GM12878 (cell line): ENCODE results near the gene SLC15A3. TPM values are rescaled to one million over a fixed set of nuclear protein-coding genes. Genes with fewer than 3 reads are reported as not detected.

Experiments used
- ATAC-seq: fragments of 200-7000 bp; cut with Tn5 transposase; 3 replicates; pipeline ENCODE4 v1.9.1; 2020; ENCODE audit warnings: mild to moderate bottlenecking, moderate library complexity
- BruUV-seq: library from RNA; stranded (reverse); fragments of 400-500 nt; replicated peaks from 2 replicates; lab custom pipeline; 2021; lab: Mats Ljungman, UMichigan
- CTCF ChIA-PET: fragments of 300-600 bp; sonication (Branson Sonifier 250); formaldehyde crosslinking; extraction: SDS; loops from one replicate; lab custom pipeline; 2021; ENCODE audit warnings: inconsistent platforms; lab: Yijun Ruan, JAX
- POLR2A ChIA-PET: fragments of 350-600 bp; formaldehyde crosslinking; extraction: SDS; loops from one replicate; lab custom pipeline; 2021; ENCODE audit warnings: inconsistent platforms; lab: Charles Lee
- RAD21 ChIA-PET: fragments of 300-600 bp; sonication (Branson Sonifier 250); formaldehyde crosslinking; loops from one replicate; lab custom pipeline; 2023; ENCODE audit warnings: antibody characterized with exemption; ENCODE audit not compliant: unreplicated experiment; lab: Charles Lee
- SMC1A ChIA-PET: fragments of 300-600 bp; sonication (Branson Sonifier 250); formaldehyde crosslinking; loops from one replicate; lab custom pipeline; 2023; ENCODE audit not compliant: unreplicated experiment, uncharacterized antibody; lab: Charles Lee
- DNase-seq: peaks from one replicate; pipeline ENCODE4 v3.0.0-alpha.2; 2011; ENCODE audit warnings: low read depth, low spot score
- FAIRE-seq: peaks from 3 replicates; lab custom pipeline; 2011; peaks lifted over from hg19 to GRCh38; lab: Jason Lieb, UNC
- H2AFZ ChIP-seq: 2 replicates; pipeline ENCODE4 v1.6.0; 2011; ENCODE audit warnings: low read depth, low read length, control low read depth; ENCODE audit not compliant: control insufficient read depth
- H3K27ac ChIP-seq: 2 replicates; pipeline ENCODE4 v1.5.1; 2011; ENCODE audit warnings: control low read depth; ENCODE audit not compliant: control insufficient read depth, insufficient read depth
- H3K27me3 ChIP-seq, 2 experiments: replicated peaks in 1 of 2; 2 replicates each; pipeline versions ENCODE4 v1.6.0 to v1.6.1; 2011; ENCODE audit warnings: low read length in 1 of 2; ENCODE audit not compliant: control insufficient read depth in 2 of 2, insufficient read depth in 2 of 2
- H3K36me3 ChIP-seq, 2 experiments: 2 replicates each; pipeline ENCODE4 v1.5.1; 2011; ENCODE audit warnings: low read length in 1 of 2; ENCODE audit not compliant: control insufficient read depth in 2 of 2, insufficient read depth in 2 of 2
- H3K4me1 ChIP-seq: 2 replicates; pipeline ENCODE4 v1.6.1; 2011; ENCODE audit warnings: mild to moderate bottlenecking, low read length, moderate library complexity, mixed read lengths; ENCODE audit not compliant: control insufficient read depth, insufficient read depth
- H3K4me2 ChIP-seq: 2 replicates; pipeline ENCODE4 v1.6.0; 2011; ENCODE audit warnings: control low read depth; ENCODE audit not compliant: control insufficient read depth, insufficient read depth
- H3K4me3 ChIP-seq: fragments of 200-600 bp; sonication (generic); 2 replicates; pipeline ENCODE4 v1.5.1; 2016
- H3K79me2 ChIP-seq: 2 replicates; pipeline ENCODE4 v1.6.0; 2011; ENCODE audit warnings: low read length; ENCODE audit not compliant: control insufficient read depth, insufficient read depth
- H3K9ac ChIP-seq: 2 replicates; pipeline ENCODE4 v1.8.0; 2011; ENCODE audit warnings: low read length, control low read depth, mixed read lengths; ENCODE audit not compliant: control insufficient read depth, insufficient read depth
- H3K9me3 ChIP-seq: replicated peaks from 3 replicates; pipeline ENCODE4 v1.5.1; 2011; ENCODE audit warnings: mild to moderate bottlenecking, low read length; ENCODE audit not compliant: control insufficient read depth, insufficient read depth
- H4K20me1 ChIP-seq: 2 replicates; pipeline ENCODE4 v1.6.0; 2011; ENCODE audit not compliant: control insufficient read depth, insufficient read depth
- CBX3 ChIP-seq: fragments of 200-600 bp; sonication (generic); IDR thresholded peaks from 2 replicates; pipeline ENCODE4 v1.6.1; 2016; ENCODE audit warnings: low read depth, borderline replicate concordance
- IRF3 ChIP-seq: fragments of 450-650 bp; IDR thresholded peaks from 2 replicates; pipeline ENCODE4 v1.6.1; 2014; ENCODE audit warnings: mild to moderate bottlenecking
- NR2C1 ChIP-seq: fragments of 450-650 bp; IDR thresholded peaks from 2 replicates; pipeline ENCODE4 v1.6.1; 2017; ENCODE audit warnings: antibody characterized with exemption, mild to moderate bottlenecking, moderate library complexity
- RFX5 ChIP-seq: IDR thresholded peaks from 2 replicates; pipeline ENCODE4 v1.6.1; 2011; ENCODE audit warnings: low read depth, low read length, improper control_type of control experiment
- ZBTB11 ChIP-seq: fragments of 450-650 bp; formaldehyde crosslinking; IDR thresholded peaks from 2 replicates; pipeline ENCODE4 v1.5.0; 2022; ENCODE audit warnings: mild to moderate bottlenecking, missing genetic modification characterization
- WGBS: methylation state at CpG from one replicate; pipeline ENCODE4 v1.1.6; 2016; ENCODE audit warnings: low lambda C conversion rate; ENCODE audit not compliant: insufficient replicate concordance, insufficient coverage; ENCODE audit errors: missing lambda C conversion rate; 5-methylcytosine and 5-hydroxymethylcytosine counted together
- in situ Hi-C: fragments of 300-500 bp; cut with MboI; formaldehyde crosslinking; loops from 9 replicates; pipeline ENCODE4 v1.14.3; 2018; ENCODE audit warnings: mixed read lengths
- intact Hi-C: fragments of 100-400 bp; cut with micrococcal nuclease; formaldehyde crosslinking; loops from one replicate; pipeline ENCODE4 v1.14.2; 2022; ENCODE audit not compliant: unreplicated experiment
- polyA plus RNA-seq, 11 experiments: library from polyadenylated mRNA; depleted of rRNA in 4 of 11; unstranded in 6 of 11; stranded (reverse) in 5 of 11; fragments of >200 nt; fragmentation: Nextera tagmentation in 4 of 11; fragmentation: Illumina TruSeq in 1 of 11; extraction: Ambion mirVana in 4 of 11; extraction: Trizol in 1 of 11; gene quantifications; 1 replicate in 1 of 11; 2 replicates in 10 of 11; pipeline versions ENCODE4 v1.2.1 to v1.2.3, GENCODE V29; 2011 to 2016; ENCODE audit warnings: inconsistent platforms in 2 of 11, missing spikeins in 2 of 11, low read depth in 1 of 11
- total RNA-seq, 4 experiments: library from RNA; depleted of rRNA in 3 of 4; stranded (reverse); fragments of >200 nt in 3 of 4; fragmentation: Illumina TruSeq in 1 of 4; extraction: Trizol in 1 of 4; gene quantifications; 2 replicates each; pipeline versions ENCODE4 v1.2.1 to v1.2.3, GENCODE V29; 2013 to 2021

Gene SLC15A3
- total and polyA plus RNA-seq, 10 of the 15 experiments (the other 5 are each of a cell fraction or from before 2014, with no cell fraction given): 17.7 to 102 (median 55.8) TPM

GRCh38 chr11:60939855-60940254 lies 12.1 kb downstream of the SLC15A3 start:
- WGBS: 63% methylated on average over 2 of the region's 2 CpGs

More at GRCh38 chr11:60939855-60940254, 12.1 kb downstream of the SLC15A3 start:
- no peaks in the 10 kb centered on the region; the same call in 1 of the 2 replicates for H4K20me1 ChIP-seq
- ChIA-PET POLR2A (interaction anchor here (0.6 to 1.4 kb wide), 2 partner anchors 10 to 174 kb away, joined by 6 to 9 read pairs; no protein-coding TSS in a partner anchor), RAD21 (interaction anchor here (1.1 to 1.7 kb wide), 2 partner anchors 9 to 14 kb away, joined by 3 to 5 read pairs; no protein-coding TSS in a partner anchor)
- in situ Hi-C loops (no loop called here), intact Hi-C loops (no loop called here)
- H3K36me3 ChIP-seq: peaks cover 25 to 34% of the 10 kb centered on the region in 2 experiments
- H3K27me3 ChIP-seq: no peaks in the 10 kb centered on the region
- no peaks in the 10 kb centered on the region for H3K9me3 ChIP-seq
- H3K4me3 ChIP-seq: no peak overlapping the region
- ATAC-seq: no peak
- no peak overlapping the region for H2AFZ ChIP-seq
- H3K4me1 ChIP-seq: peaks cover 14% of the 10 kb centered on the region
- no peak overlapping the region for H3K9ac ChIP-seq
- no peak overlapping the region for H3K4me2 ChIP-seq
- TF ChIP-seq IRF3: no peak
- no peak for TF ChIP-seq NR2C1
- no peak for TF ChIP-seq CBX3
- TF ChIP-seq RFX5: no peak
- no peak for TF ChIP-seq ZBTB11 (CRISPR knock-in tag)
- TF ChIP-seq, all 136 proteins: peak for 0
- FAIRE-seq (no peak), DNase-seq (no peak)
- H3K79me2 ChIP-seq: peaks cover 9% of the 10 kb centered on the region
- CTCF ChIA-PET: interaction anchor here (1.2 to 2.3 kb wide), 8 partner anchors 10 to 247 kb away, joined by 3 to 12 read pairs (median 5); no protein-coding TSS in a partner anchor
- SMC1A ChIA-PET: interaction anchor here (0.7 to 1.6 kb wide), 7 partner anchors 10 to 103 kb away, joined by 3 to 5 read pairs (median 3); no protein-coding TSS in a partner anchor
- no TSS peak for BruUV-seq
- no peak overlapping the region for H3K27ac ChIP-seq
